Activated naive CD4-positive, alpha-beta T cell treated with anti-CD3 and anti-CD28 coated beads, Interleukin-2, amount 50 U/mL, for 72 hours (primary cell): ENCODE measurements around the gene OTOGL. TPM values are rescaled to one million over a fixed set of nuclear protein-coding genes. Genes with fewer than 3 reads are reported as not detected.
A peak's percentile ranks its signal among the peaks of the same experiment; 100 is the strongest.

Experiments used
- ATAC-seq, 2 donors: fragments of 150-1000 bp; cut with Tn5 transposase; 2 replicates each; pipeline ENCODE4 v1.10.0; 2021; ENCODE audit warnings: mild to moderate bottlenecking in 2 of 2, moderate library complexity in 2 of 2
- DNase-seq, 2 donors: peaks; one replicate each; pipeline ENCODE4 v3.0.0; 2021 to 2022; ENCODE audit warnings: low spot score in 2 of 2
- H3K27ac Mint-ChIP-seq, 2 donors: one replicate each; pipeline ENCODE4 v1.8.0; 2022; ENCODE audit warnings: mild to moderate bottlenecking in 2 of 2, mixed read lengths in 2 of 2
- H3K36me3 Mint-ChIP-seq, 2 donors: one replicate each; pipeline ENCODE4 v1.8.0; 2022; ENCODE audit warnings: mixed read lengths in 2 of 2
- H3K9me3 Mint-ChIP-seq, 2 donors: one replicate each; pipeline ENCODE4 v1.8.0; 2022; ENCODE audit warnings: mixed read lengths in 2 of 2
- total RNA-seq, 2 donors: library from RNA; stranded (reverse); gene quantifications; one replicate each; pipeline ENCODE4 v1.2.3, GENCODE V29; 2022

OTOGL gene
- total RNA-seq, 2 donors from 2014 or later, result not detected

DNA sequence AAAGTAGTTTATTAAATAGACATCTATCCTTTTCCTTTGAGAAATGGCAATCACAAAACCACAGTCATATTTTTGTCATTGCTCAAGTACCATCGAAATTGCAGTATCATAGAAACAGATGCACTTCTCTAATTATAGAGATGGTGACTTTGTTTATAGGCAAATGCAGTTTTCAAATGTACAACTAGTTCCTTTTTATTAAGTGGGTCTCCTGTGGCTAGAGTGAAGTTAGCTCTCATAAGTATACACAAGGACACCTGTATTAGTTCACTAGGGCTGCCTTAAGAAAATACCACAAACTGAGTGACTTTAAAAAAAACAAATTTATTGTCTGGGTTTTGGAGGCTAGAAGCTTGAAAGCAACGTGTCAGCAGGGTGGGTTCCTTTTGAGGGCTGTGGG, 62.8 kb downstream of the OTOGL start:
- H3K9me3 Mint-ChIP-seq, result peaks cover 3 to 4% of the 10 kb centered on the region in 2 donors
- DNase-seq (no peak), ATAC-seq (no peak)
- H3K27ac Mint-ChIP-seq, result no peak overlapping the region
- no peaks in the 10 kb centered on the region for H3K36me3 Mint-ChIP-seq

DNA sequence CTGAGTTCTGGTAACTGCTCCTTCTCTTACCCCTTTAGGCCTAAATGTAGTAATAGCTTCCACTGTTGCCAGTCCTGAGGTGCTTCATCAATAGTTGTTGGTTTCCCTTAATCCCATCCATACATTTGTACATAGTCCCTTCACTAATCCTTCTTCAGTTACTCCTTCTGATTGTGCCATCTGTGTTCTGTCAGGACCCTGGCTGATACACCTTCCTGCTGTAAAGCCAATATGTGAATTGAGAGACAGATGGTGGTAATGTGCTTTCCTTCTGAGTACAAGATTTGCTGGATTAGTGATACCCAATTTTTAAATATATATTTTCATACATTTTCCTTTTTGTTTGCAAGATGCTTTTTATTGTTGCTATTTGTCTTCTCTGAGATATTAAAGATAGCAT, 66.4 kb downstream of the OTOGL start:
- DNase-seq (no peak), ATAC-seq (no peak)
- peaks cover 3 to 4% of the 10 kb centered on the region in 2 donors for H3K9me3 Mint-ChIP-seq
- H3K36me3 Mint-ChIP-seq, result no peaks in the 10 kb centered on the region
- H3K27ac Mint-ChIP-seq, result no peak overlapping the region

DNA sequence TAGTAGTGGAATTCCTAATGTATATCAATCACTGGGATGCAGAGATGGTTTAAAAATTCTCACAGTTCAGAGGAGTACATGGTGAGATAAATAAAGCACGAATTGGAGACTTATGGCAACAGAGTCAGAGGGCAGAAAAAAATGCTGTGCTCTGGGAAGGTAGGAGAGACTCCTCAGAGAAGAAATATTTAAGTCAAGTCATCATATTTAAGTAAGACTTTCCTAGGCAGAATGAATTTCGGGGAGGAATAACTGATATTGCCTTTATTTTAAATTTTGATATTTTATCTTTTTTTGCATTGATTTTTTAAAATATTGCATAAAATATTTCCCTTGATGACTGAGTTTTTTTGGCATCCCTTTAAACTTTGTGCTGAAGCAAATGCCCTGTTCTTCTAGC, 67.4 kb downstream of the OTOGL start:
- Mint-ChIP-seq H3K27ac (no peak overlapping the region), H3K9me3 (peaks cover 0 to 3% of the 10 kb centered on the region in 2 donors), H3K36me3 (no peaks in the 10 kb centered on the region)
- ATAC-seq, result no peak
- DNase-seq, result no peak

DNA sequence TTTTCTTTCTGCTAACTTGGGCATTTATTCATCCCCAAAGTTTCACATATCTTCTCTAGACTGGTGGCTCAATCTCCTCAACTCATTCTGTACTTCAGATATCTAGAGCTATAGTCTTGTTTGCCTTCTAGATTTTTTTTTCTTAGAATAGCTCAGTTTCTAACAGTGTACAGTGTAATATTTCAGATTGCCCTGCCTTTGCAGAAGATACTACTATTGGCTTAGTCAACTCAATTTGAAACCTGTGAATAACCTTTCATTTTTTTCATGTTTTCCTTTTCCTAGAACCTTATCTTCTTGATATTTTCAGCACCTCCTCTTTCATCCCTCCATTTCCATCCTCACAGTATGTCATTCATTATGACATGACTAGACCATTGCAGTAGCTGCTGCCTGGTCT, 69.6 kb downstream of the OTOGL start:
- no peak overlapping the region for H3K27ac Mint-ChIP-seq
- no peak for DNase-seq
- ATAC-seq, result peak in 1 of 2 donors; percentile 24
- no peaks in the 10 kb centered on the region for H3K9me3 Mint-ChIP-seq
- no peaks in the 10 kb centered on the region for H3K36me3 Mint-ChIP-seq

DNA sequence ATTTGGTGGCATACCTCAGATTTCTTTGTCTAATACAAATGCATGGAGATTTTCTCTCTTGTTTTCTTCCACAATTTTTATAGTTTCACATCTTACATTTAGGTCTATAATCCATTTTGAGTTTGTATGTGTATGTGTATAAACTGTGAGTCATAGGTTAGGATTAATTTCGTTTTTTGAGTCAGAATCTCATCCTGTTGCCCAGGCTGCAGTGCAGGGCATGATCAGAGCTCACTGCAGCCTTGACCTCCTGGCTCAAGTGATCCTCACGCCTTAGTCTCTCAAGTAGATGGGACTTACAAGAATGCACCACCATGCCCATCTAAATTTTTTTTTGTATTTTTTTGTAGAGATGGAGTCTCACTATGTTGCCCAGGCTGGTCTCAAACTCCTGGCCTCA, 71.6 kb downstream of the OTOGL start:
- no peaks in the 10 kb centered on the region for H3K9me3 Mint-ChIP-seq
- H3K27ac Mint-ChIP-seq, result no peak overlapping the region
- ATAC-seq (no peak), DNase-seq (no peak)
- no peaks in the 10 kb centered on the region for H3K36me3 Mint-ChIP-seq

DNA sequence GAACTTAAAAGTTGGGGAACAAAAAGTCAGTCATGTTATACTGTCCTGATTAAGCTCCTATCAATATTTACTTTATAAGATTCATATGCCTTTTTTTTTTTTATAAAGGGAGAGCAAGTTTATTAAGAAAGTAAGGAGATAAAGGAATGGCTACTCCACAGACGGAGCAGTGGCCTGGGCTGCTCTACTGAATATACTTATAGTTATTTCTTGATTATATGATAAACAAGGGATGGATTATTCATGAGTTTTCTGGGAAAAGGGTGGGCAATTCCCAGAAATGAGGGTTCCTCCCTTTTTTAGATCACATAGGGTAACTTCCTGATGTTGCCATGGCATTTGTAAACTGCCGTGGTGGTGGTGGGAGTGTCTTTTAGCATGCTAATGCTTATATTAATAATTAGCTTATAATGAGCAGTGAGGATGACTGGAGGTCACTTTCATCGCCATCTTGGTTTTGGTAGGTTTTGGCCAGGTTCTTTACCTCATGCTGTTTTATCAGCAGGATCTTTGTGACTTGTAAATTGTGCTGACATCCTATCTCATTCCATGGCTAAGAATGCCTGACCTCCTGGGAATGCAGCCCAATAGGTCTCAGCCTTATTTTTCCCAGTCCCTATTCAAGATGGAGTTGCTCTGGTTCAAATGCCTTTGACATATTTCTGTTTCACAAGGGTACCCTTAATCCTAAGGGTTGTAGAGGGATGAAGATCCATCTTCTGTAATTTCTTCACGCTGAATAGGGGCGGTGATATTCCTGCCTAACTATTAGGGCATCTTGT, 73.9 kb downstream of the OTOGL start:
- no peak overlapping the region for H3K27ac Mint-ChIP-seq
- no peaks in the 10 kb centered on the region for H3K9me3 Mint-ChIP-seq
- ATAC-seq, result no peak
- no peaks in the 10 kb centered on the region for H3K36me3 Mint-ChIP-seq
- DNase-seq, result no peak

DNA sequence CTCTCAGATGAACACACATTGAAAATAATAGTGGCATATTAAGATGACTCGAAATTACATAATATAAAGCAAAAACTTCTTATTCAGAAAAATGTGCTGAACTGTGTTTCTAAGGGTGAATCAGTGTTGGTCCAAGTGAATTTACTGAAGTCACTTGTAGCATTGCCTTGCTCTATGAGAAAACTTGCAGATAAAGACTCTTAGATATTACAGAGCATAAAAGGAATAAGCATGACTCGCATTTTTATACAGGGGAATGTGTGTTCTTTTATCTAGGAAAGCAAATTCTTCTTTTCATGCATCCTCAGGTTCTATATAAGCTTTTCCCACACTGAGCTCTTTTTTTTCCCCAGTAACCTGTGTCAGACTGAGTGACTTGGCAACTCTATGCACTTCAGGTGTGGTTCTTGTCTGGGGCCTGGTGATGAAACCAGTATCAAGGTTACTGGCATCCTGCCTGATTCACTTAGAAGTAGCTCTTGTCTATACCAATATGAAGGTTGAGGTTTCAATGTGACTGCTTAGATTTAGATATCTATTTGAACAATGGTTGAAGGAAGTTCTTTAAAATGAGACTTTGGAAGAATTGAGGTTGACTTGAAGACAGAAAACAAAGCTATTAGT, 76.1 kb downstream of the OTOGL start:
- DNase-seq (no peak), ATAC-seq (peak in 1 of 2 donors; percentile 84)
- no peaks in the 10 kb centered on the region for H3K9me3 Mint-ChIP-seq
- no peaks in the 10 kb centered on the region for H3K36me3 Mint-ChIP-seq
- no peak overlapping the region for H3K27ac Mint-ChIP-seq

DNA sequence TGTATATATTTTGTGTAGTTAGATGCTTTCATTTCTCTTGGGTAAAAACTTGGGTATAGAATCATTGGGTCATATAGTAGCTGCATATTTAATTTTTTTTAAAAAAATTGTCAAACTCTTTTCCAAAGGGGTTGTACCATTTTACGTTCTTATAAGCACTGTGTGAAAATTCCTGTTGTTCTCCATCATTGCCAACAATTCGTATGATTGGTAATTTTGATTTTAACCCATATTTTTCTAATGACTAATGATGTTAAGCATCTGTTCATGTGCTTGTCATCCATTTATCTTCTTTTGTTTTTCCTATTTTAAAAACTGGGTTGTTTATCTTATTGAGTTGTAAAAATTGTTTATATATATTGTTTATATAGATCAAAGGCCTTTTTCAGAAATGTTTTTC, 77.4 kb downstream of the OTOGL start:
- peaks cover 0 to 4% of the 10 kb centered on the region in 2 donors for H3K36me3 Mint-ChIP-seq
- ATAC-seq, result no peak
- H3K27ac Mint-ChIP-seq, result no peak overlapping the region
- no peaks in the 10 kb centered on the region for H3K9me3 Mint-ChIP-seq
- no peak for DNase-seq

DNA sequence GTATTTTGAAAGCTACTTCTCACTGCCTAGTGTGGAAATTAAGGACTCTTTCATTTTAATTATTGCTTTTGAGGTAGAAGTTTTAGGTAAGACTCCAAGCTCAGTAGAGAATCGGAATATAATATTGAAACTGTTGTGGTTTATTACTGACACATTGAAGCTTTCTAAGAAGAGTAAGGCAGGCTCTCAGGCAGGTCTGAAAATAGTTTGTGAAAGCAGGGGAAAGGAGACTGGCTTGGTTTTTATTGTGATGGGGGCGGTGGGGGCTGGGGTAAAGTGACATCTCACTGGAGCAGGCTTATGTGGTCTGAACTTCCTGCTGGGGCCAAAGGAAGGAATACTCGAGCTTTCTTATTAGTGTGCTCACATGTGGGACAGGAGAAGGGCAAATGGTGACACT, 79.5 kb downstream of the OTOGL start:
- DNase-seq (no peak), ATAC-seq (peak in 1 of 2 donors; percentile 68)
- Mint-ChIP-seq H3K36me3 (peaks cover 0 to 4% of the 10 kb centered on the region in 2 donors), H3K9me3 (no peaks in the 10 kb centered on the region), H3K27ac (no peak overlapping the region)

DNA sequence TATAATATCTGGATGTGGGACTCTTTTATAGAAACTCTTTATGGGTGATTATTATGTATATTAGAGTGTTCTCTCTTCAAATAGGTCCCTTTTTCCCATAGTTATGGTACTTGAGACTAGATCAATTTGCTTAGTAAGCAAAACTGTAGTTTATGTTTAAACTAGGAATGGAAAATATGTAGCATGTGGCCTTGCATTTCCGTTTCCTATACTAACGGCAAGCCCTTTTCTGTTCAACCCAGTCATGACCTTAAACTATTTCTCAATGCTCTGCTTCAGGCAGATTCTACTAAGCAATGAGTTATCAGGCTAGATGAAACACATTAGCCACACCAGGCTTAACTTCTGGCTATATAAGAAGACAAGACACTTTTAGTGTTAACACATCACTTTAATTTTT, 84.6 kb downstream of the OTOGL start:
- peaks cover 0 to 4% of the 10 kb centered on the region in 2 donors for H3K36me3 Mint-ChIP-seq

DNA sequence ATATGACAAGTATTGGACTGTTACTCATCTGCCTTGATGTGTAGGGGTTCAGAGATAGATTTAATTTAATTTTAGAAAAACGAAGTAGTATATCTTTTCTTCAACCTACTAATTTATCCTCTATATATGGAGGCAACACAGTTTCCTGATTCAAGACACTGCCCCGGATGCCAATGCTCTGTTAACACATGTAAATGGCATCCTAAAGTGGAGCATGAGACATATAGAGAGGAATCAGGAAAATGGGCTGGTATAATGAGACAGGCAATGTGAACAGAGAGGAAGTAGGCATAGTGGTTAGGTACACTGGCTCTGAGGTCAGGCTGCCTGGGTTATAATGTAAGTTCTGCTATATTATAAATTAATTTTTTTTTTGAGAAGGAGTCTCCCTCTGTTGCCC, 85.6 kb downstream of the OTOGL start:
- no peak overlapping the region for H3K27ac Mint-ChIP-seq
- ATAC-seq (no peak), DNase-seq (no peak)
- H3K9me3 Mint-ChIP-seq, result no peaks in the 10 kb centered on the region
- peaks cover 0 to 4% of the 10 kb centered on the region in 2 donors for H3K36me3 Mint-ChIP-seq

More for the DNA sequence above, 84.6 kb downstream of the OTOGL start:
- H3K27ac Mint-ChIP-seq, result no peak overlapping the region
- no peak for DNase-seq
- H3K9me3 Mint-ChIP-seq, result no peaks in the 10 kb centered on the region
- no peak for ATAC-seq

DNA sequence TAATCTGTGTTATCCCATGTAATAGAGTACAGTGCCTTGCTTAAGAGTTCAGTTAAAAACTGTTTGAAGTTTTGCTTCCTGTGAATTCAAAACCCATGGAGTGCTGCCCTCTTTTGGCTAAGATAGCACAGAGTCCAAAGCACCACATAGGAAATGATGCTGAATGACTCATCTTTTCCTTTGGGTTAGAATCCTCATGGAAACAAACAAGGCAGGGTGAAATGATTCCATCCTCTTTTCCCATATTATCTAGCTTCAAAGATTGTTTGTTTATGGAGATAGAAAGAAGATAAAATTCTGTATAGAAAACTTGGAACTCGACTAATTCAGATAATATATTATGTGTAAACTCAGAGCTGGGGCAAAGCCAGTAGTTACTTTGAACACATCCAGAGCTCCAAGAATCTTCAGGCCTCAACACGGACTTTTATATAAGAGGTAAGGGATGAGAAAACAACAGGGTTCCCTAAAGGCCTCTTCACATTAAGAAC, 87.4 kb downstream of the OTOGL start:
- Mint-ChIP-seq H3K27ac (no peak overlapping the region), H3K36me3 (no peaks in the 10 kb centered on the region), H3K9me3 (no peaks in the 10 kb centered on the region)
- DNase-seq (peak in 1 of 2 donors; percentile 8), ATAC-seq (peak; percentile 60 to 70)

DNA sequence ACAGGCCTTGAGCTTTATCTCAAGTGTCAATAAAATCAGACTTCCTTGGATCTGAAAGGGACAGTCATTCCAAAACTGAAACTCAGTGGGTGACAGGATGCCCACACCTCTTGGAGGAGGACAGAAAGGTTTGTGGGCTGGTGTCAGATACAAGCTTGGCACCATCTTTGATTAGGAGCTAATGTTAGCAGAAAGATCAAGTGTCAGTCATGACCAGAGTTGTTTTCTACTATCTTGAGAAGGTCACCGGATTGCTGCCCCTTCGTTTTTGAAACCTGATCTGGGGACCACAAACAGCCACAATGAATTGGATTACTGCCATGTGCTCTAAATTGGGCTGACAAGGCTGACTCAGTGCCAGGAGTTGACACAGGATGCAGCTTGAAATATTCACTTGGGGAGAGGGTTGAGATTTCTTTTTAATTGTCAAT, 88.3 kb downstream of the OTOGL start:
- ATAC-seq (peak; percentile 73 to 86), DNase-seq (no peak)
- Mint-ChIP-seq H3K27ac (no peak overlapping the region), H3K9me3 (no peaks in the 10 kb centered on the region), H3K36me3 (no peaks in the 10 kb centered on the region)

DNA sequence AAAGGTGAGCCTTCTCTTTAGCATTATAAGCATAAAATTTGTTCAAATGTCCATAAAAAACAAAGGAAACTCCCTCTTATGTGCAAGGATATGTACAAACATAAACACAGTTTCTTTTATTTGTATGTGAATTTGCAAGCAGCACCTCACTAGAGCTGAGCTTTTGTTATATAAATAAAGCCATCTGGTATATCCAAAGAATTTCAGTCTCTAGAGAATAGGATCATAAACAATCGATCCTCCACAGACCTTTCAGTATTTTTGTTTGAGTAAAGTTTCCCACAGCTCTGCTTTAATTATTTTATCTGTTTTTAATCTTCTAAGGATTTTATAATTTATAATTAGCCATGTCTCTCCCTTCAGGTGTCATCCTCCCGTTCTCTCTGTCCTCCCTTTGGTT, 89.2 kb downstream of the OTOGL start:
- DNase-seq, result no peak
- ATAC-seq, result no peak
- no peaks in the 10 kb centered on the region for H3K36me3 Mint-ChIP-seq
- H3K27ac Mint-ChIP-seq, result no peak overlapping the region
- no peaks in the 10 kb centered on the region for H3K9me3 Mint-ChIP-seq

DNA sequence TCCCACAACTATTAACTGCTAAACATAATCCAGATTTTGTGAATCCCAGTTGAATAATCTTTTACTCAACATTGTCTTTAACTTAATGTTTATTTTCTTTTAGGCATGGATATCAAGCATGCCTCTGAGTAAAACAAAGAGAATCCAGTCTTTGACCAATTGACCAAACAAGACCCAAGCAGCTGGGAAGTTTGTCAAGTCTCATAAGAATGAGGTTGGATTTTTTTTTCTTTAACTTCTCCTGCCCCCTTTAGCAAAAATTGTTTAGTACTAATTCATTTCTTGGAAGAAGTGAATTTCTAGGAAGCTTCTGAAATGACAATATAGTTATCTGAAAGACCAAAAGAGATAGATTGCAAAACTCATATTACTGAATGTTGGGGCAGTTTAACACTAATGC, 89.9 kb downstream of the OTOGL start:
- no peak overlapping the region for H3K27ac Mint-ChIP-seq
- DNase-seq (no peak), ATAC-seq (no peak)
- H3K9me3 Mint-ChIP-seq, result no peaks in the 10 kb centered on the region
- H3K36me3 Mint-ChIP-seq, result no peaks in the 10 kb centered on the region

DNA sequence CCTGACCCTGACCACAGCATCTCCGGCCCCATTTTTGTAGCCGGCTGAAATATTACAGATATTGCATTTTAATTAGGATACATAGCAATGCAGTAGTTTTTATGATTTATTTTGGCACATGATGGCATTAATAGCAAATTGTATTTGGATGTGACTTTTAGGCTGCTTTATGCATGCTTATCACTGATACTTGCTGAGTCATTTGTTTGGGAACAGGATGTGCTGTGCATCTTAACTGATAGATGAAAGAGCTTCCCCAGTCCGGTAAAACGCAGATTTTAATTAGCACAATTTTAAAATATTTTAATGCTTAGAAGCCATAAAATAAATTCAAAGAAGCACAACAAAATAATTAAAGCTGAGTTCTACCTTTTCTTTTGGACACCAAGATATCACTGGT, 90.7 kb downstream of the OTOGL start:
- ATAC-seq, result no peak
- Mint-ChIP-seq H3K27ac (no peak overlapping the region), H3K36me3 (no peaks in the 10 kb centered on the region), H3K9me3 (no peaks in the 10 kb centered on the region)
- no peak for DNase-seq

DNA sequence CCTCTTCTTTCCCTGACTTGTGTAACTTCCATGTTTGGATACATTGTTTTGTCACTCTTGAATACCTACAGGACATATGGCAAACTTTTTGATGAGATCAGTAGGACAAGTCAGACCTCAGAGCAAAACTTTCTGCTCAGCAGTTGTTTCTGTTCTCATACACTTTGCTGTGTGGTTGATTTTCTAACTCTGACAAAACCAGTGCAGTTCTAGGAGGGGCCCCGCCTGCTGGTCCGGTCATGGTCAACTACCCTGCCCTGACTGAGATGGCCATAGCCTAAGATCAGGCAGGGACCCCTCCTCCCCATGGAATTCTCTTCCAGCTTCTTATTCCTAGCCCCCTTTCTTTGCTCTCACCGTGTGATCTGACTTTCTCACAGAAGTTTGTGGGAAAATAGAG, 92.8 kb downstream of the OTOGL start:
- Mint-ChIP-seq H3K36me3 (no peaks in the 10 kb centered on the region), H3K9me3 (no peaks in the 10 kb centered on the region), H3K27ac (no peak overlapping the region)
- ATAC-seq (no peak), DNase-seq (no peak)

DNA sequence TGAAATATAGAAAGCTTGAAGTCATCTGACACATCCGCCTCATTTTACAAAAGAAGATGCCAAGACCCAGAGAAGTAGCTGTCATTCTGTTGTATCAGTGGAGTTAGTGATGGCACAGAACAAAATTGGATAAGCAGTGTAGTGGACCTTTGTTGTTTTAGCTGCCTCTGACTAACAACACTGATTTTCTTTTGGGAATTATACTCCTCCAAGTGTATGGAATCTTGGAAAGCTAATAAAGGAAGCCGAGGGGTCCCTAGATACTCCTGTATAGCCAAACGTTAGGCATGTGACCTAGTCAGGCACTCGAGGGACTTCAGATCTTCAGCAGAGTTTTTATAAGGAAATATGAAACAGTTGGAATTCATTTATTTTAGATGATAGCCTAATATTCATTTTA, 94.5 kb downstream of the OTOGL start:
- Mint-ChIP-seq H3K36me3 (no peaks in the 10 kb centered on the region), H3K27ac (no peak overlapping the region), H3K9me3 (no peaks in the 10 kb centered on the region)
- no peak for ATAC-seq
- no peak for DNase-seq
